ENCODE measurements around the gene RNASE8.

Gene RNASE8

DNA sequence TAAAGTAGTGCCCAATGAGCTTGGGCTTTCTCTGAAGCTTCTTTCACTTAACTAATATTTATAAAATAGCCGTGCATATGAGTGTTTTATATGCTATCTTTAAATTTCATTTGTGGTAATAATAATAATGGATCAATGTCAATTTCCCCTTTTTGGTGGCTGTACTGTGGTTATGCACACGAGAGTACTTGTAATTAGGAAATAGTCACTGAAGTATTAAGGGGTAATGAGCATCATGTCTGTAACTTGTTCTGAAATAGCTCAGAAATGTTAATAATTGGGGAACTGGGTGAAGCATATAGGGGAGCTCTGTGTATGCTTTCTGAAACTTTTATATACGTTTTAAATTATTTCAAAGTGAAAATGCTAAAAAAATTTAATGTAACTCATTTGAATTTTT lies 7.0 kb upstream of the RNASE8 start:
- no peak for DNase-seq

DNA sequence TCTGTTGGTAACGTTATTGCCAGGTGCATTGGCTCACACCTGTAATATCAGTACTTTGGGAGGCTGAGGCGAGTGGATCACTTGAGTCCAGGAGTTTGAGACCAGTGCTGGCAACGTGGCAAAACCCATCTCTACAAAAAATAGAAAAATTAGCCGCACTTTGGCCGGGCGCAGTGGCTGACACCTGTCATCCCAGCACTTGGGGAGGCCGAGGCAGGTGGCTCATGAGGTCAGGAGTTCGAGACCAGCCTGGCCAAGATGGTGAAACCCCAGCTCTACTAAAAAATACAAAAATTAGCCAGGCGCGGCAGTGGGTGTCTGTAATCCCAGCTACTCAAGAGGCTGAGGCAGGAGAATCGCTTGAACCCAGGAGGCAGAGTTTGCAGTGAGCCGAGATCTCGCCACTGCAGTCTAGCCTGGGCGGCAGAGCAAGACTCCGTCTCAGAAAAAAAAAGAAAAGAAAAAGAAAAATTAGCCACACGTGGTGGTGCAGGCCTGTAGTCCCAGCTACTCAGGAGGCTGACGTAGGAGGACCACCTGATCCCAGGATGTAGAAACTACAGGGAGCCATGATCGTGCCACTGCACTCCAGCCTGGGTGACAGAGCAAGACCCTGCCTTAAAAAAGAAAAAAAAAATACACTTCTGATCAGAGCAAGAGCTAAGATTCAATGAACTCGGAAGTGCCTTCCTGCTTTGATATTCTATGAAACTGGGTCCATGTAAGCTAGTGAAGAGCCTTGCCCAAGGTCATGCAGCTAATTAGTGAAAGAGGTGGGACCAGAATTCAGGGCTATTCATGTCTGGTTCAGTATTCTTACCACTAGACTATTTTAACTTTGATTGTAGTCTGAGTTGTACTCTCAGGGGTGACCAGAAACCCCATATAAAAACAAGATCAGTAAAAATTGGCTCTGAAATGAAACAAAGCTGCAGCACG lies 4.2 kb upstream of the RNASE8 start:
- no peak for DNase-seq

DNA sequence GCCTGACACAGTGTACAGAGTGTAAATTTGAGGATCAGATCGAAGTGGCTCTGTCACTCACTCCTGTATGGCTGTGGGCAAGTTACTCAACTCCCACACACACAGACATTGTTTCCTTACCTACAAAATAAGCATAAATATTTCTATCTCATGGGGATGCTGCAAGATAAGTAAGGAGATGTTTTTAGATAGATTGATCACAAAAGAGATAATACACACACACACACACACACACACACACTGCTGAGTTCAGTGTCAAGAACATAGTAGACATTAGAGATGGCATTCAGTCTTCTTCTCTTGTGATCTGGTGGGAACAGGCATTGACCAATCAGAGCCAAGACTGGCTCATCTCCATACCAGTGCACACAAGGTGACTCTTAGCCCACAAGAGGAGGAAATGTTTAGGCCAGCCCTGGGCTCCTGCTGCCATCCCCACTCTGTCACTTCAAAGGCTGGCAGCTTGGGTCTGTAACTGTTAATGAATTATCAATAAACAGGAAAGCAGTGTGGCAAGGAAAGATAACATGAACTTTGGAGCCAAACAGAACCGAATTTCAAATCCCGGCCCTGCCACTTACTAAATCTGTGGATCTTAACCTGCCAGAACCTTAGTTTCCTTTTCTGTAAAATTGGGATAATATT lies 3.4 kb upstream of the RNASE8 start:
- no peak for DNase-seq

DNA sequence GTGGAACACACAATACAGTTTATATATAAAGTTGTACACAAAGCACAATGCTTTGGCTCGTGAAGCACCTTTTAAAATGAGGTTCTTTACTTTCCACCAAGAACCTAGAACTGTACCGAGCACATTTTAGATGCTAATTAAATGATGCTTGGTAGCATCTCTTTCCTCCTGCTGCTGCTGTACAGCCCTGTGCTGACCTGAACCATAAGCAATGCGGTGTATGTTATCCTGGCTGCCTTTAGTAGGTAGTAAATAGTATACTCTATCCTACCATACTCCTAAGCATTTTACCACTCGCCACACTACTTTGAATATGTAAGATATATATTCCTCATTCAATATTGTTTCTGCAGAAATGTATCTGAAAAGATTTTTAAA lies 2.9 kb upstream of the RNASE8 start:
- DNase-seq = no peak

DNA sequence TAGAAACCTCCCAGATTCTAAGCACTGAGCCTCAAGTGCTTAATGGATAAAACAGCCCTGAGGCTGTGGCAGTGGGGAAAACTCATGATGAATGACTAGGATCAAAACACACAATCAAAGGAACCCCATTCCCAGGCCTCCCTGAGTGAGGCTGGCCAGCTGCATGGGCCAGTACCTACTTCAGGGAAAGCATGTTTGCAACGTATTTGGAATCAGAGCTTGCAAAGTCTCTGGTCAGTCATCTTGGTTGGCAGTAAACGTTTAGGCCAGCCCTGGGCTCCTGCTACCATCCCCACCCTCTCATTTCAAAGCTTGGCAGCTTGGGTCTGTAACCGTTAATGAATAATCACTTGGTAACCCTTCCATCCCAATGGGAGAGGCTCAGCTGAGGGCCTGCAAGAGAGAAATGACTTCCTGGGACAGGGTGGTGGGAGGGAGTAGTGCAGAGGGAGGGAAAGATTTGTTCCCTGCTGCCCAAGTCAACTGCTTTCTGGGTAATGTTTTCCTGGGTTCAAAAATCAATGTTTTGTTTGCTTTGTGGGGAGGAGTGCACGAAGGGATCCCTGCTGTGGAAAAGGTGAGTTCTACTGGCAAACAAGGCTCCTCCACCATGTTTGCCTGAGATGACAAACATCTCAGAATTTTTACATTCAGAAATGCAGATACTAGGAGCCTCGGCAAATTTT lies 2.0 kb upstream of the RNASE8 start:
- DNase-seq = no peak

DNA sequence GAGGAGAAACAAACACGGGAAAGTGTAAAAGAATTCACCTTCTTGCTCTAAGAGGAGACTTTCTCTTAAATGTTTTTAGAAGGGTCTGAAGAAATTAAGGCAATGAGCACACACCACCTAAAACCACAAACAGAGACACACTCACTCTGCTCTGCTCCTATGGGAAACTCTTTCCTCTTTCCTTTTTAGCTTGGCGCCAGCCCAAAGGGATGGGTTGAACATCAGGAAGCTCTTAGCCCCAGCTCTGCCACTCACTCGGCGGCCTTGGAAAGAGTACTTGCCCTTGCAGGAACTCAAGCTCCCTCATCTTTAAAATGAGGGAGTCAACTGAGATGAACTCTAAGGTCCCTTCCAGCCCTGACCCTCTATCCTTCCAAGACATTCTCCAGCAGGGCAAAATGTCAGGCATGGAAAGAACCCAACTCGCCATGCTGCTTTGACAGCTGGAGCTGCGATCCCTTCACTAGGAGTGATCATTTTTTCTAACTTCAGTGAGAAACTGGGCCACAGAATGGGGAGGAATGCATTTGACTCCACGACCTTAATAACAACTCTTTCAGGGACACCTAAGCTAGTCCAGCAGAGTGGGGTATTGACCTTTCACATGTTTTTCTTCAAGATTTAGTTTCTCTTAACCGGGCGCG lies 980 bp upstream of the RNASE8 start:
- DNase-seq = no peak

DNA sequence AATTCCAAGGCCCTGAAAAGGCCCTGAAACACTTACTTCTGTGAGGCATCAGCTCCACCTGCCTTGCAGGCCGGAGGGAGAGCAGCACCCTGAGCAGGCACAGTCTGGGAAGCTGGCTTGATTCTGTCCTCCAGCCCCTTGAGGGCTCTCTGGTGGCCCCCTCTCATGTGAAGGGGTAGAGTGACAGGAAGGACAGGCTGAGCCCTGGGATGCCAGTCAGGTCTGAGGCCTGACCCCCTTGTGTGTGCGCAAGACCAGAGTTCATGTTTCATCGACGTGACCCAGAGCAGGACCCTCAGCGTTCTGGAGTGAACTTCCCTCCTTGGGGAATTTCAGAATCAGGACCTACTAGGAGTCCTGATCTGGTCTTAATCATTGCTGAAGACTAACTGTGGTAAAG lies 1.3 kb downstream of the RNASE8 start:
- DNase-seq = no peak

DNA sequence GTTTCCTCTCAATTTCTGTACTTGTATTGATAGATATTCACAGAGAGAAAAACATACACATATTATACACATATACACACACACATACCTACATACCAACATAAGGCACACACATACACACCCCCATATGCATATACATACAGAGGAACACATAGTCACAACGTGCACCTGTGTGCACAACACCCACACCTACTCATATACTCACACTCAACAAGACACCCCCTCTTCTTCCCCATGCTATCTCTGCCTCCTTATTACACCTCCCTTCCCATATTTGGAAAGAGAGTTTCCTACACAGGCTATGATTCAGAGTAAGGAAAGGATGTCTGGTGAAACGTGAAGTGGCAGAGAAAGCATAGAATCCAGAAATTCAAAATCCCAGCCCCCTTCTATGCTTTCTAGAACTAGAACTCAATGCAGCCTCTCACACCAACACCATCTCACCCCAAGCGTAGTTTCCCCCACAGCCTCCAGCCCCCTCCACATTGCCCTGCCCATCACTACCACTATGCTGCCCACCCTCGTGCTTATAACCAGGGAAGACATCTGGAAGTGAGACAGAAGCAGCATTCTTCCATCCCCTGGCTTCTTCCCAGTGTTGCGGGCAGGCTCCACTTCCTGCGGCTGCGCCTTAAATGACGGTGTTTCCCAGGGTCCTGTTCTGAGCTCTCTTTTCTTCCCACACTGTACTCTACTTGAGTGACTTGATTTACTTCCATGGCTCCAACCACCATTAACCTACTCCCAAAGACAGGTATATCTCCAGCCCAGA lies 2.4 kb downstream of the RNASE8 start:
- peak in 9 of 58 donors; percentile 6 to 36 (median 11) for DNase-seq

DNA sequence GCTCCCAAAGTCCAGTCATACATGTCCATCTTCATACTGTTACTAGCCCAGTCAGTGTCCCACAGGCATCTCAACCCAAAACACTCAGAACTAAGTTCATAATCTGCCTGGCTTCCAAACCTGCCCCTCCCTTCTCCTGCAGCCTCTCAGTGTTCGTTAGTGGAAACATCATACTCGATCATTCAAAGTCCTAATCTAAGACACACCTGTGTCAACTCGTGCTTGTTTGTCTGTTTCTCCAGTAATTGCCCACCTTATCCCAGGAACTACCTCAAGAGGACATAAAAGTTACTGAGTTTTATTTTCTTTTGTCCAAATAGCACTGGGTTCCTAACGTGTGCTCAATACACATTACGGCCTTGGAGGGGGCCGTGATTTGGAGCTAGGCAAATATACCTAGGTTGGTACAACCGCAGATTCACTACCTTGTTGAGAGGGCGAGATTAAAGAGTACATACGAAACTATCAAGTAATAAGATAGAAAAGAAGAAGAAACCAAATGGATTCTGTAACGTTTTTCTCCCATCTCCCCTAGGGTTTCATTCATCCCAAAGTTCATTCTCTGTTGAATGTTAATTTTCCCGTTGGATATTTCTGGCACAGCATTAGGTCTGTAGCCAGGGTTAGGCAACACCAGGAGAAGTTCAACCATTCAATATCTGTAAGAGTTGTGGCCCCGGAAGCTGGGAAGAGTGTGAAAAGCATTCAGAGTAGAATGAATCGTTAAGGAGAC lies 3.2 kb downstream of the RNASE8 start:
- no peak for DNase-seq

DNA sequence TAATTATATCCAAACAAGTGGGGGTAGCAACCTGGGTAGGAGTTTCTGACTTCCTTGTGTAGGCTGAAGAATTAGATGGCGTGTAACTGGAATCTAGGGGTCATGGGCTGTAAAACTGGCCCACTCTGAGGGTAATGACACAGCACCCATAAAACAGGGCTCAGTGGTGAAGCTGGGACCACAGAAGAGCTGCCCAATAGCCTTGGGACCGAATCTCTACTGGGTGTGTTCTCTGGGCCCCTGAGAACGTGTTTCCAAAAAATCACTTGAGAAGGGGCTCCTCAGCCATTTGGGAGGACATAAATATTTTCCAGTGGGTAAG lies 3.7 kb downstream of the RNASE8 start:
- DNase-seq = no peak

DNA sequence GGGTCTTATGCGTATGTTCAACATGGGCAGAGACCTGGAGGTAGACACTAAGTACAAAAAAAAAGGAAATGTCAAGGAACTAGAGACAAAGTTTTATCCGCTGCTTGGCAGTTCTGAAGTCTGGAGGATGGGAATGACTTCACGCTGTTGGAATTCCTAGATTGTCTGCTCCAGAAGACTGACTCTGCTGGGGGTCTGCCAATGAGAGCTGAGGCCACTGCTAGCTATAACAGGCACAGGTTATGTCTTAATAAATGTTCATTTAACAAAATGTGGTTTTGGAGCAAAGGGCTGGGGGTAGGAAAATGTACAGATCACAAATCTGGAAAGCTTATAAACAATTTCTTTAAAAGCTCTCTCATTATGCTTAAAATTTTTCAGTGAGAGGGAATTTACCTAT lies 5.9 kb downstream of the RNASE8 start:
- no peak for DNase-seq

DNA sequence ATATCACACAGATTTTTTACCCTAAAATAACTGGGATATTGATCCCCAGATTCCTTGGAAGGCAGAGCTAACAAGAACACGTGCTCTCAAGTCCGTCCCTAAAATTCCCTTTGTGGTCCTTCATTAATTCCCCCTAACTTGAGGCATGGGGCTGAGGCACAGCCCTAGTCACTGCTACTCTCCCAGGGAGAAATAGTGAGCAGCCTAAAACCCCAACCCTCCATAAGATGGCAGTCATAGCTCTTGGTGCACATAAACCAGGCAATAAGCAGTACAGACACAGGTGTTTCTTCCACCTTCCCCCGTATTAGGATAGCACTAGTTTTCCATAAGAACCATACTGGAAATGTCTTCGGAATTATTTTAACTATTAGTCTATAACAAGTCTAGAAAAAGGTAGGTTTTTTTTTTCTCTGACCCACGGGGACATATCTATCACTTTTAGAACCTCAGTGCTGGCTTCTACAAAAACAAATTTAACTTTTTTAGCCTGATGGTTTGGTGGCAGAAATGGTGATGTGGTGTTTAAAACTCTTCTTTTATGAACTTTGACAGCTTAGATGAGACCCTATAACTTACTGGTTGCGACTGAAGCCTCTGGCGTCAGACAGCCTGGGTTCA lies 9.4 kb downstream of the RNASE8 start:
- no peak for DNase-seq

DNA sequence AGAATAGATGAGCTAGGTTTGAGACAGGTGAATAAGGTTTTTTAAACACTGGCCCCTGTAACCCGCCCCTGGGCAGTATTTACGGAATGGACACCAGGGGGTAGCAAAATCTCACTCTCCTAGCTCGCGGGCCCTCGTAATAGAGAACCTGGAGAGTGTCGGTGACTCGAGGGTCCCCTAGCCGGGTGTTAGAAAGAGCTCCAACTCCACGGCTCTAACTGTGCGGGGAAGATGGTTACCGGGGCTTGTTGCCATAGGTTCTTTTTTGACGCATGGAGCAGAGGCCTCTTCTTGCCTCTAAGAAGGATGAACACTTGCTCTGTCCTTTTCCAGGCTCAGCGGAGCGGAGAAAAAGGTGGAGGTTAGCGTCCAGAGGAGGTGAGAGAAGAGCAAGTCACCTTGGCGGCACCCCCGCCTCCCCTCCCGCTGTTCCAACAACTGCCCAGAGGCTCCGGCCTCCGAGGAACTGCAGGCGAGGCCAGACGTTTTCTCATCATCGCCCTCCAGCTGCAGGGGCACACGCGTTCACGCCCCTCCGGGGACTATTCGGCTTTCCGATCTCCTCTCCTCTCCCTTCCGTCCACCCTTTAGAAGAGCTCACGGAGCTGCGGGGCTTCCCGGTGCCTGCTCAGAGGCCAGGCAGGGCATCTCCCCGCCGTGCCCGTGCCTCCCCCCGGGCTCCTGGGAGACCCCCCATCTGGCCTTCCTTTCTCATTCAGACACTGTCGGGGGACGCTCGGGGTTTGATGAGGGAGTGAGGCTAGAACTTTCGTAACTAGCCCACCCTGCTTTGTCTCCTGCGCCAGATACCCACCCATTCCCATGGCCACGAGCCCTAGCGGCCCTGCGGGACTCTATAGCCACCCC lies 11.1 kb downstream of the RNASE8 start:
- DNase-seq = peak in 45 of 58 donors; percentile 6 to 56 (median 34)

DNA sequence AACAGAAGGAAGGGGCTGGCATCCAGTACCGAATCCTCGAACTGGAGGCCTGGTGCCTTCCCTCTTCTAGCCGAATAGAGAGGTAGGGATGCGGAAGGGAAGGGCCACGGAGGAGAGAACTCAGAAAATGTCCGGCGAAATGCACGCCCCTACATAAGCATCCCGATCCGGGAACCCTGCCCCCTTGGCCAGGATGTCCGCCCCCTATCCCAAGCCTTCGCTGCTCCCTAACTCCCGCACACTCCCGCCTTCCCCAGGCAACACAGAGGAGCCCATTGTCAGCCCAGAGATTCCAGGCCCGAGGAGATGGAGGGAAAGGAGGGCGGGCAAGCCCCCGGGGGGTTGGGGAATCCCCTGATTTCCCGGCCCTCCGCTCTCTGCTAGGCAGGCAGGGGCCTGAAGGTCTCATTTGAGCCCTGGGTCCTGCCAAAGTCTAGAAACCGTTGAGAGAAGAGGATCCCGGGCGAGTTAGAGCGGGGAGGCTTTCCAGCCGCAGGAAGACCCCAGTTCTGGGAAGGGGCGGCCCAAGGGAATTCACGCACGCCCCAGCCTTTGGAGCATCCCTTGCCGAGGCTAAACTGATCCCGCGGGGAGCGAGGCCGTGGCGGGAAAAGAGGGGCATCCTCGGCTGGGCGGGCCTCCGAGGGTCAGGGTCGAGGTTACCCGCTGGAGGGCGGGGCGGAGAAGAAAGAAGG lies 11.9 kb downstream of the RNASE8 start:
- peak in 51 of 58 donors; percentile 18 to 77 (median 59) for DNase-seq

DNA sequence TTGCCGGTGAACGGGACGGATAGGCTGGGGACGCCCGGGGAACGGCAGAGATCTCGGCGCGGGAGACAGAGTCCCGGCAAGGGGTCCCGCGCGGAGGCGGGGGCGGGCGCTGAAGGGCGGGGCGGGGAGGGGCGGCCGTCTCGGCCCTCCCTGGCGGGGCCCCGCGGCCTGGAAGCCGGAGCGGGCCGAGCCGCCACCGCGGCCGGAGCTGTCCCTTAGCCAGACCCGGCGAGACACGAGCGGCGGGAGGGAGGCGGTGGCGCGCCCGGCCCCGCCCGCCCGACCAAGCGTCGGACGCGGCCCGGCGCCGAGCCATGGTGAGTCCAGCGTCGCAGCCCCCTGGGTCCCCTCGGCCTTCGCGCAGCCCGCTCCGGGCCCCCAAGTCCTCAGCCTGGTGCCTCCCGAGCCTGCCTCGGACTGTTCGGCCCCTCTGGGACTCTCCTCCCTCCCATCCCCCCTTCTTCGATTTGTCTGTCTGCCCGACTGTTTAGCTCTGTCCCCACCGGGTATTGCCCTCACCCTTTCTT lies 12.5 kb downstream of the RNASE8 start, which contains the start of gene ARHGEF40:
Gene ARHGEF40, plus strand, starts transcription at position 222 of the 527 bp plus-strand sequence. Its CDS starts 93 bp downstream, at position 315.
- DNase-seq = peak in 52 of 58 donors; percentile 26 to 82 (median 62)

DNA sequence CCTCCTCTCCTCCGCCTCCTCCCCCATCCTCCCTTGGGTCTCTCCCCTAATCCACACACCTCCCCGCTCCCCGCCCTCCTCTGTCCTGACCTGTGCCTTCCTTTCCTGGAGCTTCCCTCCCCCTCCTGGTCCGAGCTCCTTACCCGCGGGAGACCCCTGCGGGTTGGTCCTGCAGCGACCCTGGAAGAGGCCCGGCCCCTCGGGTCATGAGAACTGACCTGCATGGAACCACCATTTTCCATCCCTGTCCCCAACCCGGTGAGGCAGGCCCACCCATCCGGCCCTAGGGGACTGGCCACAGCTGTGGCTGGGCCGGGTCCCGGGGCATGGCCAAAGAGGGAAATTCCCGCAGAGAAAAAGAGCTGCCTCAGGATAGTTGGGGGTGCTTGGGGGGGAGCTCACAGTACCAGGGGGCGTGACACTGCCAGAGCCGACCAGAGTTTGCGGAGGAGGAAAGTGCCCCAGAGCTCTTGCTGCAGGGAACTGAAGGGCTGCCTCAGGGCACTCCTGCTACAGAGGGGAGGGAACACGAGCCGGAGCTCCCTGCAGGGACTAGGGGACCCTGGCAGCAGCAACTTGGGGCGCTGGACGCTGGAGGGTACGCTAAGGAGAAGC lies 13.1 kb downstream of the RNASE8 start:
- peak in 34 of 58 donors; percentile 23 to 75 (median 52) for DNase-seq
